Measurements from ENCODE around the gene TOP2A. TPM values are rescaled to one million over a fixed set of nuclear protein-coding genes. Genes with fewer than 3 reads are reported as not detected.
"Not testable (repeated sequence)": the region's sequence is repeated elsewhere in the genome, so short reads cannot be mapped to it uniquely, and the experiment has no call there.

Gene TOP2A
- total and polyA plus RNA-seq, 9 of the 15 experiments (the other 6 are each of a cell fraction or from before 2014, with no cell fraction given), result 133 to 347 (median 259) TPM

DNA sequence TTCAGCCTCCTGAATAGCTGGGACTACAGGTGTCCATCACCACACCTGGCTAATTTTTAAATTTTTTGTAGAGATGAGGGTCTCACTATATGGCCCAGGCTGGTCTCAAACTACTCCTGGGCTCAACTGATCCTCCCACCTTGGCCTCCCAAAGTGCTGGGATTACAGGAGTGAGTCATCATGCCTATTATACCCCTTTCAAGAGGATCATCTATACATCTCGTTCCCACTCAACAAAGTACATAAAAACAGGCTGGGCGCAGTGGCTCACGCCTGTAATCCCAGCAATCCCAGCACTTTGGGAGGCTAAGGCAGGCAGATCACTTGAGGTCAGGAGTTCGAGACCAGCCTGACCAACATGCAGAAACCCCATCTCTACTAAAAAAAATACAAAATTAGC is 3.4 kb downstream of the TOP2A start:
- TF ChIP-seq RBFOX2 (IDR thresholded peaks at IDR 0.05; ENCODE audit: low read depth, low read length), result 0 out of 2 replicates have a peak, but pooled peaks have one; percentile 20
- 0 out of 2 replicates have a peak, but pooled peaks have one; percentile 5 for TF ChIP-seq POLR2A (conservative IDR thresholded peaks at IDR 0.05)
- peak; percentile 19; the same call in 1 of the 2 replicates for TF ChIP-seq ATF3 (IDR thresholded peaks at IDR 0.05)
- H2AFZ ChIP-seq (ENCODE audit: low read depth, low read length); ATAC-seq; H3K27ac ChIP-seq (ENCODE audit: extremely low read depth, low read depth, low read length); H3K4me3 ChIP-seq; BruUV-seq (replicated peaks); H3K4me2 ChIP-seq (ENCODE audit: insufficient read depth, low read length); intact Hi-C loops (cut with micrococcal nuclease); DNase-seq (ENCODE audit: extremely low read depth in 1 of 4, low spot score in 3 of 4); in situ Hi-C loops (cut with MboI); H4K20me1 ChIP-seq (replicated peaks; ENCODE audit: control insufficient read depth, insufficient read depth, low read length); H3K9me3 ChIP-seq (replicated peaks; ENCODE audit: control insufficient read depth, insufficient read depth, low read depth, low read length); H3K27me3 ChIP-seq (ENCODE audit: control insufficient read depth in 2 of 2, insufficient read depth in 2 of 2, low read length in 2 of 2); H3K9ac ChIP-seq (ENCODE audit: insufficient read depth in 1 of 2, low read depth in 2 of 2, low read length in 2 of 2); H3K9me1 ChIP-seq (ENCODE audit: control insufficient read depth, insufficient read depth, low read length); CTCF ChIA-PET (ENCODE audit: low intra/inter-chr PET ratio); FAIRE-seq; TF ChIP-seq ATF3 (CRISPR knock-in tag; conservative IDR thresholded peaks at IDR 0.05): not testable (repeated sequence)
- Histone ChIP-seq H3K36me3 (ENCODE audit: control insufficient read depth, insufficient read depth, low read length) (peaks cover 71% of the 10 kb centered on the region), H3K79me2 (ENCODE audit: control insufficient read depth, insufficient read depth, low read length) (peaks cover 45% of the 10 kb centered on the region), H3K4me1 (replicated peaks in 1 of 2; ENCODE audit: control insufficient read depth in 2 of 2, insufficient read depth in 2 of 2, low read length in 2 of 2) (peaks cover 7 to 15% of the 10 kb centered on the region in 2 experiments)
- POLR2A ChIA-PET, result interaction anchor here (1.3 kb wide), 1 partner anchor 9 kb away, joined by 6 read pairs; no protein-coding TSS in a partner anchor
- WGBS (ENCODE audit: insufficient coverage, low coverage, missing lambda C conversion rate), result 95% methylated on average over 4 of the region's 4 CpGs

GRCh38 chr17:40412880-40413279 is 4.8 kb downstream of the TOP2A start:
- Histone ChIP-seq H2AFZ (ENCODE audit: low read depth, low read length) (no peak overlapping the region), H3K27me3 (ENCODE audit: control insufficient read depth in 2 of 2, insufficient read depth in 2 of 2, low read length in 2 of 2) (no peaks in the 10 kb centered on the region), H3K36me3 (ENCODE audit: control insufficient read depth, insufficient read depth, low read length) (peaks cover 82% of the 10 kb centered on the region), H3K4me3 (no peak overlapping the region), H3K9me1 (ENCODE audit: control insufficient read depth, insufficient read depth, low read length) (no peaks in the 10 kb centered on the region), H3K4me1 (replicated peaks in 1 of 2; ENCODE audit: control insufficient read depth in 2 of 2, insufficient read depth in 2 of 2, low read length in 2 of 2) (peaks cover 0 to 12% of the 10 kb centered on the region in 2 experiments; a peak in 3 of 5 replicates), H4K20me1 (replicated peaks; ENCODE audit: control insufficient read depth, insufficient read depth, low read length) (no peaks in the 10 kb centered on the region), H3K79me2 (ENCODE audit: control insufficient read depth, insufficient read depth, low read length) (peaks cover 45% of the 10 kb centered on the region), H3K27ac (ENCODE audit: extremely low read depth, low read depth, low read length) (no peak overlapping the region), H3K9ac (ENCODE audit: insufficient read depth in 1 of 2, low read depth in 2 of 2, low read length in 2 of 2) (no peak overlapping the region), H3K9me3 (replicated peaks; ENCODE audit: control insufficient read depth, insufficient read depth, low read depth, low read length) (no peaks in the 10 kb centered on the region), H3K4me2 (ENCODE audit: insufficient read depth, low read length) (no peak overlapping the region)
- TF ChIP-seq RBFOX2 (IDR thresholded peaks at IDR 0.05; ENCODE audit: low read depth, low read length), result peak; percentile 51
- no peak for TF ChIP-seq SP1 (CRISPR knock-in tag; IDR thresholded peaks at IDR 0.05)
- CTCF ChIA-PET (ENCODE audit: low intra/inter-chr PET ratio), result interaction anchor here (0.5 kb wide), 1 partner anchor 28 kb away, joined by 4 read pairs; no protein-coding TSS in a partner anchor
- FAIRE-seq (no peak), DNase-seq (ENCODE audit: extremely low read depth in 1 of 4, low spot score in 3 of 4) (no peak), ATAC-seq (no peak)
- BruUV-seq (replicated peaks), result no TSS peak
- in situ Hi-C loops (cut with MboI) (no loop called here), intact Hi-C loops (cut with micrococcal nuclease) (no loop called here)
- POLR2A ChIA-PET, result interaction anchor here (0.6 to 2.7 kb wide), 4 partner anchors 13 to 189 kb away, joined by 3 to 12 read pairs (median 4); no protein-coding TSS in a partner anchor
